Ramos (cell line): ENCODE data around the gene UTP25.
"Not testable (repeated sequence)": the region's sequence is repeated elsewhere in the genome, so short reads cannot be mapped to it uniquely, and the experiment has no call there.

Experiments used
- in situ Hi-C: fragments of 300-500 bp; cut with MboI; formaldehyde crosslinking; loops from one replicate; pipeline ENCODE4 v1.14.3; 2022; ENCODE audit warnings: low sequenced_read_pairs; ENCODE audit not compliant: unreplicated experiment

Gene UTP25, protein sequence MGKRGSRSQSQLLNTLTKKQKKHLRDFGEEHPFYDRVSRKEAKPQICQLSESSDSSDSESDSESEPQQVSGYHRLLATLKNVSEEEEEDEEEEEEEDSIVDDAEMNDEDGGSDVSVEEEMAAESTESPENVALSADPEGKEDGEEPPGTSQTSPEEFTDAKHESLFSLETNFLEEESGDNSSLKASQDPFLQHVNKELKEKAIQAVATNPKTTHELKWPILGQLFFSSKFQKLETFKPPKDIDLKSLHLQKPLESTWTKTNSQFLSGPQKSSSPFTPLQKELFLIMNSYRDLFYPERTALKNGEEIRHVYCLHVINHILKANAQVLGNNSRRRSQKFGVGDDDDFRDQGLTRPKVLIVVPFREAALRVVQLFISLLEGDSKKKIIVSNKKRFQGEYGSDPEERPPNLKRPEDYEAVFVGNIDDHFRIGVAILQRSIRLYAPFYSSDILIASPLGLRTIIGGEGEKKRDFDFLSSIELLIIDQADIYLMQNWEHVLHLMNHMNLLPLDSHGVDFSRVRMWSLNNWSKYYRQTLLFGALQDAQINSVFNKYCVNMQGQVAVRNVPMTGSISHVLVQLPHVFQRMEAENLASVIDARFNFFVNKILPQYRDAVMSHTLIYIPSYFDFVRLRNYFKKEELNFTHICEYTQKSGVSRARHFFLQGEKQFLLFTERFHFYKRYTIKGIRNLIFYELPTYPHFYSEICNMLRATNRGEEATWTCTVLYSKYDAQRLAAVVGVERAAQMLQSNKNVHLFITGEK

DNA sequence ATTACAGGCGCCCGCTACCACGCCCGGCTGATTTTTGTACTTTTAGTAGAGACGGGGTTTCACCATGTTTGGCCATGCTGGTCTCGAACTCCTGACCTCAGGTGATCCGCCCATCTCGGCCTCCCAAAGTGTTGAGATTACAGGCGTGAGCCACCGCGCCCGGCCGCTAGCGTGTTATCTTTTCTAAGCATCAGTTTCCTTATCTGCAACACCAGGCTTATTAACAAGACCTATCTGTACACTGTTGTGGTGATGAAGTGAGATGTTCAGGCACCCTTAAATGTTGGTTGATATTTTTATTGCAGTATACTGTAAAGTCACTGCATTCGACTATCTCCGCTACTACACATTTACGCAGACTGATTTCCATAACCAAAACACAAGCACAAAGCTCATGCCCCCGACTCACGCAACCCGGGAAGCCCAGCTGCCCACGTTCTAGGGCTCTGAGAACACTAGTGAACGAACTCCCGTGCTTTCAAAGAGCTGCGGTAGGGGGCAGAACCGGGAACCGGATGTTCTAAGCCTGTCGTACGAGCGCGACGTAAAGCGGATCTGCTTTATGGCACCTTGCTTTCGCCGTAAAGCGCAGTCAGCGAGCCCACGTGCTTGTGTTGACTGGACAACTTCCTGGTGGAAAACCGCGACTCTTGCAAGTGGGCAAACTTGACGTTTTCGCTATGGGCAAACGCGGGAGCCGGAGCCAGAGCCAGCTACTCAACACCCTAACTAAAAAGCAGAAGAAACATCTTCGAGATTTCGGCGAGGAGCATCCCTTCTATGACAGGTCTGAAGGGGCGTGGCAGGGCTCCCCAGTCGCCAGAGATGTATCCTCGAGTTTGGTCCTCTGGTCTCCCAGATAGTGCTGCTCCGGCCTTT lies at the start of gene UTP25:
UTP25 (plus strand) TSS at position 589 of the 879 bp plus-strand sequence; CDS start at position 681, 92 bp downstream.
- in situ Hi-C loops, result no loop called here

GRCh38 chr1:209778102-209778501 lies 49.7 kb upstream of the UTP25 start:
- in situ Hi-C loops, result no loop called here

DNA sequence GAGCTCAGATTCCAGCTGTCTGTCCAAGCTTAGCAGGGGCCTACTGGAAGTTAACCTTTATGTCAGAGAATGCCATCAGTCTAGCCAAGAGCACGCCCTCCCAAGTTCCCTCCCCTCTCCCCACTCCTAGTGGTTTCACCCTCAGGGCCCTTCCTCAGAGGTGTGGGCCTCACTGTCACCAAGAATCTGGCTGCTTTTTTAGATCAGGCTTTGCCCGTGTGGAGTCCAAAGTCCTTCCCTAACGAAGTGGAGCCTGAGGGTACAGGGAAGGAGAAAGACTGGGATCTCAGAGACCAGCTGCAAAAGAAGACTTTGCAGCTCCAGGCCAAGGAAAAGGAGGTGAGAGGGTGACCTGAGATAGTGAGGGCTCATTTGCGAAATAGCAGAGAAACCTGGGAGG lies 47.5 kb upstream of the UTP25 start:
- in situ Hi-C loops, result no loop called here

DNA sequence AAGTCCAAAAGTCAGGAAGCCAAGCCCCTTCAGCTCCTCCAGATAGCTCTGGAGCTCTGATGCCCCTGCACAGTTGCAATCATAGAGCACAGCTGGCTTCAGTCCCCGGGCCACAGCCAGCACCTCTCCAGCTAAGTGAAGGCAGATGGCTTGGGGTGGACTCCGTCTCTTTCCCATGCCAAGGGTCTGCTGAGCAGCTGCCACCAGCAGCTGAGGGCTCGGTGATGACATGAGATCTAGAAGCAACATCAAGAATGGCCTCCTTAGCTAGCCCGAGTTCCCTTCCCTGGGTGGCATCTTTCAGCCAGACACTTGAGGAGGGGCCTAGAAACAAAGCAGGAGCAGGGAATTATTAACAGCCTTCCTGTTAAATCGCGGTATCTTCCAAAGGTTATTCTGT lies 44.4 kb upstream of the UTP25 start:
- in situ Hi-C loops, result no loop called here

- in situ Hi-C loops, result no loop called here
These were observed 43.3 kb upstream of the UTP25 start, which contains the start of gene C1orf74 for GRCh38 chr1:209784265-209785169. Gene C1orf74 (minus strand): TSS chr1:209784559. CDS start chr1:209783634, 925 bp downstream.

DNA sequence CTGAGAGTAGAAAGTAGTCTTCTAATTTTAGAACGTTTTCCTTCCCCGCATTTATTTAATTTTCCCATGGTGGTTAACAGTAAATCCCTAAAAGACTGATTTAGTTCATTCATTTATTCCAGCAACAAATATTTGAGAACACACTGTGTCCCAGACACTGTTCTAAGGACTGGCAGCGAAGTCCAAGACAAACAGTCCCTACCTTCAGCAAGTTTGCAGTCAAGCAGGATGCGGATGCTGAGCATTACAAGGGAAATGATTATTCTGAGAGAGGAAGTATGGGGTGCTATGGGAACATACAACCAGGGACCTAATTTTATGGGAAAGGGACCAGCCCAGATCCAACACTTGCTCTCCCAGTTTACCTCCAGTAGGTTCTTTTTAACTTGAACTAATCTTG lies 42.2 kb upstream of the UTP25 start:
- in situ Hi-C loops, result no loop called here

GRCh38 chr1:209786146-209786545 lies 41.6 kb upstream of the UTP25 start:
- in situ Hi-C loops, result no loop called here

GRCh38 chr1:209787551-209787950 lies 40.2 kb upstream of the UTP25 start:
- in situ Hi-C loops, result no loop called here

DNA sequence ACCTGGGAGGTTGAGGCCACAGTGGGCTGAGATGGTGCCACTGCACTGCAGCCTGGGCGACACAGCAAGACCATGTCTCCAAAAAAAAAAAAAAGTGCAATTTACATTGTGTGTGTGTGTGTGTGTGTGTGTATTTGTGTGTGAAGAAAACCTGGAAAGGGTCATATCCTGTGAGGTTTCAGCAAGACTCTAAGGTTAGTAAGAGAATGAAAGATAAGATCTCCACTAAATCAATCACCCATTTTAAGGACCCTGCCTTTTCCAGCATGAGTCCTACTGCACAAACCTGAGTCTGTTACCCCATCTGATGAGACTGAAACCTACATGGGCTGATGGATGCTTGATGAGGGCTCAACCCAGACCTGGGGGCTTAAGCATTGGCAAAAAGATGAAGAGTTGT lies 38.5 kb upstream of the UTP25 start:
- in situ Hi-C loops, result no loop called here

GRCh38 chr1:209790286-209791193 lies 37.2 kb upstream of the UTP25 start:
- in situ Hi-C loops, result no loop called here

DNA sequence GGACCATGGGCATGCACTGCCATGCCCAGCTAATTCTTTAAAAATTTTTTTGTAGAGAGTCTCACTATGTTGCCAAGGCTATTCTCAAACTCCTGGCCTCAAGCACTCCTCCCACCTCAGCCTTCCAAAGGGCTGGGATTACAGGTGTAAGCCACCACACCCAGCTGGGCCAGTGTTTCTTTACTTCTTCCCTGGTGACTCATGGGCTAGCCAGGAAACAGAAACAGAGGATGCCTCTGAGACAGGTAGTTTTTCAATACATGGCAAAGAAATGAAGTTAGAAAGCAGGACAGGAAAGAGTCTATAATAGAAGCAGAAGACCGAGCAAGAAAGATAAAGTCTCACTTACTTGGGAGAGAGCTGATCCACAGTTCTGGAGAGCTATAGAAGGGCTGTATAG lies 35.9 kb upstream of the UTP25 start:
- in situ Hi-C loops, result no loop called here

GRCh38 chr1:209793711-209794110 lies 34.1 kb upstream of the UTP25 start:
- in situ Hi-C loops, result not testable (repeated sequence)

DNA sequence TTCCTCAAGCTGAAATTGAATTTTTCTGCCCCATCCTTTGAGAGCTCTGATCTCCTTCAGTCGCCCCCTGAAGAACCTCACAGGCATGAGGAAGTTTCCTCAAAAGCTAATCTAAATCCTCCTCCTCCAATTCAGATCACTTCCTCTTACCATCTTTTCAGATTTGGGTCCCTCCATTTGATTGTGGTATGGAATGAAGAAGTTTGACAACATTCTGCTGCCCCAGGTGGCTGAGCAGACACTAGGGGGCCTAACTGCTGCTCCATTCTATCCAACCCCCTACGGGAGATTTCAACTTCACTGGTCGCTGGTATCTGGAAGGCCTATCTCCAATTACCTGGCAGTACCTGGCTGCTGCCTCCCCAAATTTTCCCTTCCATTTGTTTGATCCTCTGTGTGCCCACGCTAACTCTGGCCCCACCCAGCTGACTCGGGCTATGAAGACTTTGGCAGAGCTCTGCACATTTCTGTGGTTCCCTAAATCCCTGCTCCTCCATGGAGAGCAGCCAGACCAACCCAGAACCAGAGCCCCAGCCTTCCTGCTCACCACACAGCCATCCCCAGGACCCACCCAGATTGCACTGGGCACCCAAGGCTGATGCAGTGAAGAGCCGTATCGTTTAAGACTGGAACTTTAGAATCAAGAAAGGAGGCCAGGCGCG lies 29.7 kb upstream of the UTP25 start:
- in situ Hi-C loops, result no loop called here

GRCh38 chr1:209800984-209801834 lies 26.6 kb upstream of the UTP25 start:
- in situ Hi-C loops, result no loop called here

DNA sequence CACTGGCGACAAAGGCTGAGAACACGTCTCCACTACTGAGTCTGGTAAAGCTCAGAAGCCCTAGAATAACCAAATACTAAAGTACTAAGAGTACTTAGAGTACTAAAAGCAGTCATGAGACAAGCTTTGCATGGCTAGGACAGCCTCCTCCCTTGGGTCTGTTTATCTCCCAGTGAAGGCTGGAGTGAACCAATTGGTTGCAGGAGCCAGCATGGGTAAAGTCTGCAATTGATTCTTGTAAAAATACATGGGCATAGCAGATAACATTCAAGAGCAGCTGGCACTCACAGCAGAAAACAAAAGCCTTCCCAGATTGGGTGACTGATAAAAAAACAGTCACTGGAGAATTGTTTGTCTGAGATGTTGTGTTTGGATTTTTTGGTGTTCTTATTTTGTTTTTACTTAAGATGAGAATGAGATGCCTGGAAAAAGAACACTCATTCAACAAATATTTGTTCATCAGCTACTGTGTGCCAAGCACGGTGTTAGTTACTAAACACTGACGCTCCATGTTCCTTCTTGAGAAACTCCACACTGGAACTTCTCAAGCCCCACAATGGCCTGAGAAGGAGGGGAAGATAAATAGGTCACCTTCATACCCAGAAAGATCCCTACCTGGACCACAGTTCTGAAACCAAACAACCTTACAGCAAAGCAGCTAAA lies 25.5 kb upstream of the UTP25 start:
- in situ Hi-C loops, result no loop called here

GRCh38 chr1:209802780-209803152 lies 25.0 kb upstream of the UTP25 start:
- in situ Hi-C loops, result no loop called here

DNA sequence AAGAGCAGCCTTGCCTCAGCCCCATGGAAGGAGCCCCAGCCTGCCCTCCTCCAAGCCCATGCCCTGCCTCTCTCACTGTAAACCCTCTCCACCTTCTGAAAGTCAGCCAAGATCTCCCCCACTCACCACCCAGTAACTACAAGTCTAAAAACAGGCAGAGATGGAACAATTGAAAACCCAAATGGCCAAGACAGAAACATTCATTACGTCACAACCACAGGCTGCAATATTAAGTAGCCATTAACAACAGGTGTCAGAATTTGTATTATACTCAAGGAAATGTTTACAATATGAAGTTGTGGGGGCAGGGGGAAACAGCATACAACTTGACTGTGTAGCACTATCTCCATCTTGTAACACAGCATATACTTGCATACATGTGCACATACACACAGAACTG lies 24.2 kb upstream of the UTP25 start:
- in situ Hi-C loops, result no loop called here
